BLaER1 treated with 17β-estradiol and CSF1 and Interleukin-3, amounts not matched to agents 10 nM and 100 nM (cell line): ENCODE measurements around the gene ABCA7.
A peak's percentile ranks its signal among the peaks of the same experiment; 100 is the strongest.

Experiments used
- H3K27ac ChIP-seq, 11 experiments: shearing (Covaris generic); formaldehyde crosslinking; 2 replicates each; pipeline ENCODE4 v1.8.1; 2022
- H3K27me3 ChIP-seq, 11 experiments: shearing (Covaris generic); formaldehyde crosslinking; 2 replicates each; pipeline ENCODE4 v1.8.1; 2022
- H3K36me3 ChIP-seq, 11 experiments: shearing (Covaris generic); formaldehyde crosslinking; 2 replicates each; pipeline ENCODE4 v1.8.1; 2022
- H3K4me1 ChIP-seq, 10 experiments: shearing (Covaris generic); formaldehyde crosslinking; 2 replicates each; pipeline ENCODE4 v1.8.1; 2022
- H3K4me2 ChIP-seq, 11 experiments: shearing (Covaris generic); formaldehyde crosslinking; 2 replicates each; pipeline ENCODE4 v1.8.1; 2022
- H3K4me3 ChIP-seq, 10 experiments: shearing (Covaris generic); formaldehyde crosslinking; 2 replicates each; pipeline ENCODE4 v1.8.1; 2022
- H3K9ac ChIP-seq, 11 experiments: shearing (Covaris generic); formaldehyde crosslinking; 2 replicates each; pipeline ENCODE4 v1.8.1; 2022
- H3K9me3 ChIP-seq, 11 experiments: shearing (Covaris generic); formaldehyde crosslinking; replicated peaks in 1 of 11; 2 replicates each; pipeline ENCODE4 v1.8.1; 2022
- H4K20me1 ChIP-seq, 11 experiments: shearing (Covaris generic); formaldehyde crosslinking; 2 replicates each; pipeline ENCODE4 v1.8.1; 2022
- Cebpa-rat ChIP-seq, 11 experiments: shearing (Covaris generic); IDR thresholded peaks; 2 replicates each; pipeline ENCODE4 v1.8.1; 2022

ABCA7 gene

DNA sequence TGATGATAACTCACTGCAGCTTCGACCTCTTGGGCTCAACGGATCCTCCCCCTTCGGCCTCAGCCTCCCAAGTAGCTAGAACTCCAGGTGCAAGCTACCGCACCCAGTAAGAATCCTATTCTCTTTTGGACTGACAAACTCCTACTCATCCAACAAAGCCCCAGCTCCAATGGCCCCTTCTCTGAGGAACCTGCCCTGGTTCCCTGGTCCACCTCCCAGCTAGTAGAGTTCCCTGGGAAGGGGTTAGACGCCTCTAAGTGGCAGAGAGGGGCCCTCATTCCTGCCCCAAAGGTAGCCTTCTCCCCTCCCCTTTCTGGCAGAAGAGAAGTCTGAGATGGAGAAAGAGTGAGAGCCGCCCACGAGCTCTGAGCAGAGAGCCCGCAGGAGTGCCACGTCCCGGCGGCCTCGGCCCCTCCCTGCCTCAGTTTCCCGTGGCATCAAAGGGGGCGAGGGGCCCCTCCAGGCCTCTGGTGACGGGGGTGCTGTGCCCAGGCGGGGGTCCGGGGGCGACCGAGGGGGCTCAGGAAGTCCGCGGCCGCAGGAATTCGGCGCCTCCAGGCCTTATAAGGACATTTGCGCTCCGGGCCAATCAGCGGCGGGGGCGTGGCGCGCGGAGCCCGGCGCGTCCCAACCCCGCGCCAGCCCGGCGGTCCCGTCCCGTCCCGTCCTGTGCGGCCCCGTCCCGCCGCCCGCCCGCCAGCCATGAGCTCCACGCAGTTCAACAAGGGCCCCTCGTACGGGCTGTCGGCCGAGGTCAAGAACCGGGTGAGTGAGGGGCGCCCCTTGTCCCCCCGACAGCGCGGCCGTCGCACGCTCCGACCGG lies 13.7 kb upstream of the ABCA7 start, which contains the start of gene CNN2:
CNN2 (plus strand) TSS at position 649 of the 823 bp plus-strand sequence; CDS start at position 703, 54 bp downstream.
- peaks cover 0 to 37% (median 13%) of the 10 kb centered on the region in 11 experiments; a peak in 13 of 22 replicates for H4K20me1 ChIP-seq
- peak within 1 kb of the TSS; percentile 58 to 92 (median 64) for H3K4me3 ChIP-seq
- H3K36me3 ChIP-seq, result peaks cover 0 to 12% (median 0%) of the 10 kb centered on the region in 11 experiments; a peak in 2 of 22 replicates
- H3K27ac ChIP-seq, result peak within 1 kb of the TSS in 7 of 11 experiments; percentile 35 to 63 (median 49); a peak in 13 of 22 replicates
- peaks cover 8 to 50% (median 39%) of the 10 kb centered on the region in 10 experiments; a peak in 19 of 20 replicates for H3K4me1 ChIP-seq
- H3K9ac ChIP-seq, result peak within 1 kb of the TSS; percentile 36 to 79 (median 69); a peak in 21 of 22 replicates
- H3K4me2 ChIP-seq, result peak within 1 kb of the TSS; percentile 91 to 99 (median 95)
- no peak for TF ChIP-seq Cebpa-rat (IDR thresholded peaks at IDR 0.05)
- H3K9me3 ChIP-seq, result no peaks in the 10 kb centered on the region
- H3K27me3 ChIP-seq, result peaks cover 10 to 48% (median 45%) of the 10 kb centered on the region in 11 experiments; a peak in 21 of 22 replicates

DNA sequence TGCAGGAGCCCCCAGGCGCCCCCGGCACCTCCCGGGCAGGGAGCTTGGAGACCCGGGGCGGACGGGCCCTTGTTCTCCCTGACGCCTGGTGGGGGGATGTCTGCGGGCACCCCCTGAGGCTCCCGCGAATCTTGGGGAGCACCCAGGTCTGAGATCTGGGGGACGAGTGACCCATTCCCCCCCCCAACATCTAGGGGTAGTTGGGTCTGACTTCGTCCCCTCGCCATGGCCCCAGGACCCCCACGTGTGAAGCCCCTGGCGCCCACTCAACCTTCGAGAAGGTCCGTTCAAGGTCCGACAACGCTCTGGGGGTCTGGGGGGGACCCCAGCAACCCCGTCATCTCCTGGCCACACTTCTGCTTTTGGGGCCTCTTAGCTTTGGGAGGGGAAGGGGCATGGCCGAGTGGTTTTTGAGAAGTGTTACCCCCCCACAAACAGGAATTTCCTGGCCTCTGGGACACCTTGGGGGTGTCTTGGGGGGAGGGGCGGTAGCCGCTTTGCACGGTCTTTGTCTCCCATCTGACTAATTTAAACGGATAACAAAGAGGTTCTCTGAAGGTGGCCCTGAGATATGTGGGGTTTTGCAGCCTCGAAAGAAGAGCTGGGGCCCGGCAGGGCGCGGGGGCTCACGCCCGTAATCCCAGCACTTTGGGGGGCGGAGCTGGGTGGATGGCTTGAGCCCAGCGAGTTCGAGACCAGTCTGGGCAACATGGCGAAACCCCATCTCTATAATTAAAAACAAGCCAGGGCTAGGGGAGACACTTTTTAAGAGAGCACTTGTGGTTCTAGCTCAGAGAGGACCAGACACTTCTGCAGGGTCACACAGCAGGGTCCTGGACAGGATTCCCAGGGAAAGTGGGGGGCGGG lies 12.9 kb upstream of the ABCA7 start:
- TF ChIP-seq Cebpa-rat (IDR thresholded peaks at IDR 0.05), result no peak
- Histone ChIP-seq H4K20me1 (peaks cover 0 to 37% (median 13%) of the 10 kb centered on the region in 11 experiments; a peak in 13 of 22 replicates), H3K27ac (peak overlapping the region in 6 of 11 experiments; percentile 32 to 57 (median 50); a peak in 11 of 22 replicates), H3K4me3 (peak overlapping the region; percentile 58 to 92 (median 64)), H3K4me2 (peak overlapping the region; percentile 91 to 99 (median 95)), H3K9me3 (no peaks in the 10 kb centered on the region), H3K36me3 (peaks cover 0 to 18% (median 0%) of the 10 kb centered on the region in 11 experiments; a peak in 7 of 22 replicates), H3K9ac (peak overlapping the region; percentile 36 to 79 (median 69); a peak in 21 of 22 replicates), H3K27me3 (peaks cover 10 to 48% (median 45%) of the 10 kb centered on the region in 11 experiments; a peak in 21 of 22 replicates), H3K4me1 (peaks cover 8 to 45% (median 38%) of the 10 kb centered on the region in 10 experiments; a peak in 19 of 20 replicates)

DNA sequence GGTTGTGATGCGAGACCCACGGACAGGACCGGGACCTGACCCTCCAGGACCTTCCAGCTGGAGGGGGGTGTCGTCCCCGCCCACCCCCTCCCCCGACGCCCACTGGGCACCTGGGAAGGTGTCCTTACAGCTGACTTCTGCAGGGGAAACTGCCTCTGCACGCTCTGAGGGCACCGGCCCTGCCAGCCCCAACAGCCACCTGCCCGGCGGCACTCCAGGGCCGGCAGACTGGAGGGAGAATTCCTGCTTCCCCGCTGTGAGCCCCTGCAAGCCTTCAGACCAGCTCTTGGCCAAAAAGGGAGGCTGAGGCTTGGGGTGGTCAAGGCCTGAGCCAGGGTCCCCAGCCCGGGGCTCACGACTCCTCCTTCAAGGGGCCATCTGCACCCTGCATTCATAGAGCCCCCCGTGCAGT lies 12.3 kb upstream of the ABCA7 start:
- H3K27ac ChIP-seq, result no peak overlapping the region
- peaks cover 10 to 48% (median 45%) of the 10 kb centered on the region in 11 experiments; a peak in 21 of 22 replicates for H3K27me3 ChIP-seq
- peaks cover 8 to 39% (median 33%) of the 10 kb centered on the region in 10 experiments; a peak in 19 of 20 replicates for H3K4me1 ChIP-seq
- H4K20me1 ChIP-seq, result peaks cover 0 to 42% (median 13%) of the 10 kb centered on the region in 11 experiments; a peak in 13 of 22 replicates
- H3K4me2 ChIP-seq, result peak overlapping the region; percentile 91 to 99 (median 95)
- H3K9me3 ChIP-seq, result no peaks in the 10 kb centered on the region
- H3K36me3 ChIP-seq, result peaks cover 0 to 24% (median 0%) of the 10 kb centered on the region in 11 experiments; a peak in 8 of 22 replicates
- TF ChIP-seq Cebpa-rat (IDR thresholded peaks at IDR 0.05), result no peak
- peak overlapping the region in 7 of 10 experiments; percentile 26 to 92 (median 79); a peak in 12 of 20 replicates for H3K4me3 ChIP-seq
- peak overlapping the region in 4 of 11 experiments; percentile 26 to 79 (median 55); a peak in 5 of 22 replicates for H3K9ac ChIP-seq

DNA sequence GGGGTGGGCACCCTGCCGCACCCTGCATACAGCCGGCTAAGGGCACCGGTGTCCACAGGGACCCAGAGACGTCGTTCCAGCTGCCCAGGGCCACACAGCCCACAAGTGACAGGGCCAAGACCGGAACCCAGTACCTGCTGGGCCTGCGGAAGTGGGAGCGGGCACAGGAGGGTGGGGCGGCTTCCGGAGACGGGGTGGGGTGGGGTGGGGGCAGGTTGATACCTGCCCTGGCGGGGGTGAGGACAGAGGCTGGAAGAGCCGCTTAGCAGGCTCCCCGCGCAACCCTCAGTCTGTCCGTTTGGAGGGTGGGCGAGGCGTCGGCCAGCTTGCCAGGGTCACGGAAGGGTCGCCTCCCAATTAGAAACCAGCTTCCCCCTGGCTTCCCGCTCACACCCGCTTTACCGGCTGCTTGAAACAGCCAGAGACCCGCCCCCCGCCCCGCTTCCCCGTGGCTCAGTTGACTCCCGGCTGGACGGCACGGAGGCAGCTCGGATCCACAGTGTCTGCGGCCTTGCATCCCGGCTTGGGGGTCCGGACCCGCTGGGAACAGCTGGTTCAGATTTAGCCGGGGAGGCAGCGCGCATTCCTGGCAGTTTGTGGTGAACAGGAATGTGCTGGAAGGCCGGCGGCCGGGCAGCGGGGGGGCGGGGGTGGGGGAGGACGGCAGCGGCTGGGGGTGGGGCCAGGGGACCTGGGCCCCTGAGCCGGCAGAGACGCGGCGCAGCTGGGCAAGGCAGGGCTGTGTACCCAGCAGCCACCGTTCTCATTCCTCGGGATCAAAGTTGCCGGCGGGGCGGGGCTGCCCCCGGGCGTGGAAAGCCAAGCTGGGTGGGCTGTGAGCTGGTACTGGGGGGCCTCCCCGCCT lies 11.6 kb upstream of the ABCA7 start:
- no peak overlapping the region for H3K27ac ChIP-seq
- peak overlapping the region in 6 of 11 experiments; percentile 18 to 77 (median 56); a peak in 9 of 22 replicates for H3K9ac ChIP-seq
- peak overlapping the region; percentile 69 to 99 (median 95) for H3K4me2 ChIP-seq
- peak overlapping the region in 8 of 10 experiments; percentile 26 to 92 (median 65); a peak in 13 of 20 replicates for H3K4me3 ChIP-seq
- no peak for TF ChIP-seq Cebpa-rat (IDR thresholded peaks at IDR 0.05)
- peaks cover 10 to 48% (median 45%) of the 10 kb centered on the region in 11 experiments; a peak in 21 of 22 replicates for H3K27me3 ChIP-seq
- H4K20me1 ChIP-seq, result peaks cover 0 to 42% (median 13%) of the 10 kb centered on the region in 11 experiments; a peak in 13 of 22 replicates
- no peaks in the 10 kb centered on the region for H3K9me3 ChIP-seq
- peaks cover 8 to 37% (median 31%) of the 10 kb centered on the region in 10 experiments; a peak in 19 of 20 replicates for H3K4me1 ChIP-seq
- peaks cover 0 to 30% (median 0%) of the 10 kb centered on the region in 11 experiments; a peak in 8 of 22 replicates for H3K36me3 ChIP-seq

DNA sequence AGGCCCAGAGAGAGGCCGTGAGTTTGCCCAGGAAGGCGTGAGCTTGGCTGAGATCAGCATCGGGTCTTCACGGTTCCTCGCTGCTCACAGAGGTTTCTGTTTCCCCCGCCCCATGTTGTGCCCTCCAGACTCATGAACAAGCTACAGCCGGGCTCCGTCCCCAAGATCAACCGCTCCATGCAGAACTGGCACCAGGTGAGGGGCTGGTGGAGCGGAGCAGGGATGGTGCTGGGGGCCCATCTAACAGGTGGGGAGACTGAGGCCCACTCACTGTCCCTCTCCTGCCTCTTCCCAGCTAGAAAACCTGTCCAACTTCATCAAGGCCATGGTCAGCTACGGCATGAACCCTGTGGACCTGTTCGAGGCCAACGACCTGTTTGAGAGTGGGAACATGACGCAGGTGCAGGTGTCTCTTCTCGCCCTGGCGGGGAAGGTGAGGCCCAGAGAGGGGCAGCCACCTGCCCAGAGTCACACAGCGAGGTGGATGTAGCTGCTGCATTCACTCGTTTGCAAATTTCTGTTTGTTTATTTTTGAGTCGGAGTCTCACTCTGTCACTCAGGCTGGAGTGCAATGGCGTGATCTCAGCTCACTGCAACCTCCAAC lies 7.5 kb upstream of the ABCA7 start:
- H3K9me3 ChIP-seq, result no peaks in the 10 kb centered on the region
- no peak overlapping the region for H3K27ac ChIP-seq
- no peak overlapping the region for H3K4me3 ChIP-seq
- peaks cover 0 to 56% (median 0%) of the 10 kb centered on the region in 11 experiments; a peak in 8 of 22 replicates for H3K36me3 ChIP-seq
- peaks cover 6 to 44% (median 30%) of the 10 kb centered on the region in 11 experiments; a peak in 21 of 22 replicates for H3K27me3 ChIP-seq
- no peak overlapping the region for H3K4me2 ChIP-seq
- no peak for TF ChIP-seq Cebpa-rat (IDR thresholded peaks at IDR 0.05)
- H3K9ac ChIP-seq, result no peak overlapping the region
- H3K4me1 ChIP-seq, result peaks cover 19 to 40% (median 34%) of the 10 kb centered on the region in 10 experiments
- H4K20me1 ChIP-seq, result peaks cover under 1 to 50% (median 6%) of the 10 kb centered on the region in 11 experiments; a peak in 12 of 22 replicates

DNA sequence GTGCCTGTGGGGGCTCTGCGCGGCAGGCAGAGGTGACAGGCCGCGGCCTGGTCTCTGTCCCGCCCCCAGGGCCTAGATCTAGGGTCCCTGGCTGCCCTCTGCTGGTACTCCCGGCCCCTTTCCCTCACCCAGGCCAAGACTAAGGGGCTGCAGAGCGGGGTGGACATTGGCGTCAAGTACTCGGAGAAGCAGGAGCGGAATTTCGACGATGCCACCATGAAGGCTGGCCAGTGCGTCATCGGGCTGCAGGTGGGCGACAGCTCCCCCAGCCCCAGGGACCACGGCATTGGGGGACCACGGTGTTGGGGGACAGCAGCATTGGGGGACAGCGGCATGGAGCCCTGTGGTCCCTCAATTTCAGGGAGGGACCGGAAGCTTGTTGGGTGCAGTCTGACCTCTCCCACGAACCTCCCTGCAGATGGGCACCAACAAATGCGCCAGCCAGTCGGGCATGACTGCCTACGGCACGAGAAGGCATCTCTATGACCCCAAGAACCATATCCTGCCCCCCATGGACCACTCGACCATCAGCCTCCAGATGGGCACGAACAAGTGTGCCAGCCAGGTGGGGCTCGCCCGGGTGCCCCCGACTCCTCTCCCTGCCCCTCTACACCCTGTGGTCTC lies 3.8 kb upstream of the ABCA7 start:
- Histone ChIP-seq H3K4me3 (no peak overlapping the region), H3K4me2 (peak overlapping the region; percentile 3 to 98 (median 38); a peak in 17 of 22 replicates), H4K20me1 (peaks cover 0 to 21% (median 6%) of the 10 kb centered on the region in 11 experiments; a peak in 10 of 22 replicates), H3K4me1 (peaks cover 45 to 56% (median 51%) of the 10 kb centered on the region in 10 experiments), H3K9ac (no peak overlapping the region; a peak in 1 of 22 replicates), H3K36me3 (peaks cover 0 to 44% (median 0%) of the 10 kb centered on the region in 11 experiments; a peak in 8 of 22 replicates), H3K27ac (no peak overlapping the region), H3K27me3 (peaks cover 0 to 19% (median 6%) of the 10 kb centered on the region in 11 experiments; a peak in 11 of 22 replicates), H3K9me3 (no peaks in the 10 kb centered on the region)
- TF ChIP-seq Cebpa-rat (IDR thresholded peaks at IDR 0.05), result no peak
